DOHH2 (cell line): ENCODE measurements around the gene LENEP.

Experiments used
- H3F3A ChIP-seq: fragments of 200-600 bp; sonication (generic), shearing (Covaris generic); 2 replicates; pipeline ENCODE4 v1.6.0; 2016; ENCODE audit warnings: antibody characterized with exemption, mild to moderate bottlenecking; ENCODE audit not compliant: control insufficient read depth, insufficient read depth
- H3K27ac ChIP-seq: fragments of 200-600 bp; sonication (generic); 2 replicates; pipeline ENCODE4 v1.5.1; 2014; ENCODE audit warnings: low read depth, mild to moderate bottlenecking, low read length, moderate library complexity
- H3K27me3 ChIP-seq: fragments of 200-600 bp; sonication (generic); 2 replicates; pipeline ENCODE4 v1.6.1; 2014; ENCODE audit warnings: mild to moderate bottlenecking, low read length, mixed read lengths; ENCODE audit not compliant: control insufficient read depth
- H3K36me3 ChIP-seq: fragments of 200-600 bp; sonication (generic); 2 replicates; pipeline ENCODE4 v1.6.1; 2014; ENCODE audit warnings: mild to moderate bottlenecking, low read length, moderate library complexity, mixed read lengths; ENCODE audit not compliant: control insufficient read depth
- H3K4me1 ChIP-seq: fragments of 200-600 bp; sonication (generic); 2 replicates; pipeline ENCODE4 v1.6.1; 2014; ENCODE audit warnings: mild to moderate bottlenecking, low read length, mixed read lengths; ENCODE audit not compliant: control insufficient read depth
- H3K4me2 ChIP-seq: fragments of 200-600 bp; sonication (generic); 2 replicates; pipeline ENCODE4 v1.6.0; 2014; ENCODE audit warnings: mild to moderate bottlenecking, low read length, moderate library complexity
- H3K4me3 ChIP-seq: fragments of 200-600 bp; sonication (generic); 2 replicates; pipeline ENCODE4 v1.5.1; 2014; ENCODE audit warnings: mild to moderate bottlenecking, low read length, mixed read lengths
- H3K79me2 ChIP-seq: fragments of 200-600 bp; sonication (generic); 2 replicates; pipeline ENCODE4 v1.6.1; 2014; ENCODE audit warnings: mild to moderate bottlenecking, low read length, mixed read lengths; ENCODE audit not compliant: control insufficient read depth
- H3K9me2 ChIP-seq: fragments of 200-600 bp; sonication (generic); replicated peaks from 2 replicates; pipeline ENCODE4 v1.6.1; 2014; ENCODE audit warnings: mild to moderate bottlenecking, low read length, mixed read lengths; ENCODE audit not compliant: control insufficient read depth
- H3K9me3 ChIP-seq: fragments of 200-600 bp; sonication (generic); 2 replicates; pipeline ENCODE4 v1.6.1; 2014; ENCODE audit warnings: antibody characterized with exemption, low read length, mixed read lengths; ENCODE audit not compliant: control insufficient read depth, insufficient read depth
- H4K20me1 ChIP-seq: fragments of 200-600 bp; sonication (generic); 2 replicates; pipeline ENCODE4 v1.6.0; 2014; ENCODE audit warnings: low read depth, mild to moderate bottlenecking, antibody characterized with exemption, low read length, moderate library complexity; ENCODE audit not compliant: control insufficient read depth, insufficient read depth
- EZH2phosphoT487 ChIP-seq: fragments of 200-600 bp; sonication (generic); IDR thresholded peaks from 2 replicates; pipeline ENCODE4 v1.6.1; 2017; ENCODE audit warnings: borderline replicate concordance, mild to moderate bottlenecking, antibody characterized with exemption, low read length, moderate library complexity, mixed read lengths
- TF ChIP-seq, protein P1 (sequence below): fragments of 200-600 bp; sonication (generic); IDR thresholded peaks from one replicate; pipeline ENCODE4 v1.5.1; 2014; ENCODE audit warnings: antibody characterized with exemption, mild to moderate bottlenecking, low read depth, low read length; ENCODE audit not compliant: poor library complexity, severe bottlenecking

Gene LENEP

DNA sequence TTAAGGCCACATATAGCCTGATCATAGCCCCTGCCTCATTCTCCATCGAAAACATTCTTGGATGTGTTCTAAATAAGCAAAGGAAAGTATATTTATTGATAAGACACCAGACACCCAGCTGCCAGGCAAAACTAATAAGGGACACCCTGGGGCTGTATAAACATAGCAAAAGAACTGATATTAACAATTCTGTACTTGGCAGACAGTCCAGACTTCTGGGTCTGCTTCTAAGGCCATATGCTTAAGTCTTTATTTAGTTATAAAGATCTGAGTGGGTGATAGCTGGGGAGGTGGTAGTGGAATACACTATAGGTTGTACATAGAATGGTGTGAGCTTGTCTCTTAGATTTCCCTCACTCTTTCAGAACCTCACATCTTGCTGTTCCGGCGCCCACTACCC, 15.0 kb upstream of the LENEP start:
- Histone ChIP-seq H3F3A (peaks cover 24% of the 10 kb centered on the region), H3K4me1 (peaks cover 42% of the 10 kb centered on the region), H3K27me3 (no peaks in the 10 kb centered on the region), H3K9me3 (no peaks in the 10 kb centered on the region), H3K4me2 (no peak overlapping the region), H4K20me1 (peaks cover 7% of the 10 kb centered on the region; the same call in 1 of the 2 replicates), H3K4me3 (no peak overlapping the region), H3K36me3 (peaks cover 61% of the 10 kb centered on the region), H3K27ac (no peak overlapping the region), H3K9me2 (no peaks in the 10 kb centered on the region), H3K79me2 (peaks cover 83% of the 10 kb centered on the region)
- no peak for TF ChIP-seq EZH2phosphoT487
- TF ChIP-seq, protein P1, sequence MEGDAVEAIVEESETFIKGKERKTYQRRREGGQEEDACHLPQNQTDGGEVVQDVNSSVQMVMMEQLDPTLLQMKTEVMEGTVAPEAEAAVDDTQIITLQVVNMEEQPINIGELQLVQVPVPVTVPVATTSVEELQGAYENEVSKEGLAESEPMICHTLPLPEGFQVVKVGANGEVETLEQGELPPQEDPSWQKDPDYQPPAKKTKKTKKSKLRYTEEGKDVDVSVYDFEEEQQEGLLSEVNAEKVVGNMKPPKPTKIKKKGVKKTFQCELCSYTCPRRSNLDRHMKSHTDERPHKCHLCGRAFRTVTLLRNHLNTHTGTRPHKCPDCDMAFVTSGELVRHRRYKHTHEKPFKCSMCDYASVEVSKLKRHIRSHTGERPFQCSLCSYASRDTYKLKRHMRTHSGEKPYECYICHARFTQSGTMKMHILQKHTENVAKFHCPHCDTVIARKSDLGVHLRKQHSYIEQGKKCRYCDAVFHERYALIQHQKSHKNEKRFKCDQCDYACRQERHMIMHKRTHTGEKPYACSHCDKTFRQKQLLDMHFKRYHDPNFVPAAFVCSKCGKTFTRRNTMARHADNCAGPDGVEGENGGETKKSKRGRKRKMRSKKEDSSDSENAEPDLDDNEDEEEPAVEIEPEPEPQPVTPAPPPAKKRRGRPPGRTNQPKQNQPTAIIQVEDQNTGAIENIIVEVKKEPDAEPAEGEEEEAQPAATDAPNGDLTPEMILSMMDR, result no peak

DNA sequence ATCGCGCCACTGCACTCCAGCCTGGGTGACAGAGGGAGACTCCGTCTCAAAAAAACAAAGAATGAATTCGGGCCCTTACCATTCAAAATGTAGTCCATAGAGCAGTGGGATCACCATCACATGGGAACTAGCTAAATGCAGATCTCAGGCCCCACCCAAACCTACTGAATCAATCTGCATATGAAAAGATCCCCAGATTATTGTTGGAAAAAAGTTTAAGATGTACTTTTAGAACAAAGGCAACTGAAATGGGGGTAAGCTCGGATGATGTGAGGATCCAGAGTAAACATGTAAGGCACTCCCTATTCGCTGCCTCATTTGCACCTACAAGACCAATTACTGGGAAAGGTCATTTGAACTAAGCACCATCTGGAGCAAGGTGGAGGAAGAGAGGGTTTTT, 11.0 kb upstream of the LENEP start:
- Histone ChIP-seq H3F3A (peaks cover 20% of the 10 kb centered on the region), H3K9me2 (no peaks in the 10 kb centered on the region), H3K36me3 (peaks cover 55% of the 10 kb centered on the region), H4K20me1 (no peaks in the 10 kb centered on the region), H3K4me3 (peak overlapping the region; percentile 84), H3K79me2 (peaks cover 85% of the 10 kb centered on the region), H3K9me3 (no peaks in the 10 kb centered on the region), H3K27me3 (no peaks in the 10 kb centered on the region), H3K4me2 (peak overlapping the region; percentile 80), H3K27ac (peak overlapping the region; percentile 69), H3K4me1 (peaks cover 35% of the 10 kb centered on the region)
- TF ChIP-seq, protein P1, result no peak
- TF ChIP-seq EZH2phosphoT487, result no peak

DNA sequence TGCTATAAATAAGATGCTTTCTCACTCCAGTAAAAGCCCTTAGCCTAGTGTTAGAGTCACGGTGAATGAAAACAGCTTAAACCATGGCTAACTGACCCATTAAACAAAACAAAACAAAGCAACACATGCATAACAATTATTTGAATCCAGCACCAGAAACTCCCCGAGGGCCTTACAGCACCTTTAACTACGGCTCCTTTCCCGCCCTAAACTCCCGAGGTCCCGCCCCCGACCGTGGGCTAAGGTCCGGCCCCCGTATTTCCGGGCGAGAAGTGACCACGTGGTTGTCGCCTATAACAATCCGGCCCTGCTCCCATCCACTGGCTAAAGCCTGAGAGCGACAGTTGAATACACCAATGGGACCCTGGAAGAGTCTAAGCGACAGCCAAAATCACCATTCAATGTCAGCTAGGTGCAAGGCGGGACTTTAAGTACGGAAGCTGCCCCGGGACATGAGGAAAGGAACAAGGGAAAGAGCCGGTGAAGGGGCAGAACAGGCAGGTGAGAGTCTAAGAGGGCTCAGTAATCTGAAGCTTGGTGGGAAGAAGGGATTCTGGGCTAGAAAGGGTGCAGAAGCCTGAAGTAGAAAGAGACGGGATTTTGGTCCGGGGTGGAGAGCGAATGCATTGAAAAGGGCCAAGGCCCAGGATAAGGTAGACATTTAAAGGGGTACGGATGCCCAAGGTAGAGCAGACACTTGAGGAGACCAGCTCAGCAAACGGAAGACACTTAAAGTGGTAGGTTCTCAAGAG, 10.3 kb upstream of the LENEP start, which contains the start of gene FLAD1:
Gene FLAD1, plus strand, starts transcription at position 448 of the 752 bp plus-strand sequence. CDS start 351 bp downstream, outside the sequence.
- Histone ChIP-seq H3K4me3 (peak within 1 kb of the TSS; percentile 84), H3K4me1 (peaks cover 28% of the 10 kb centered on the region), H3K27me3 (no peaks in the 10 kb centered on the region), H3K9me2 (no peaks in the 10 kb centered on the region), H3F3A (peaks cover 12% of the 10 kb centered on the region), H3K36me3 (peaks cover 55% of the 10 kb centered on the region), H3K4me2 (peak within 1 kb of the TSS; percentile 80), H3K27ac (peak within 1 kb of the TSS; percentile 69), H3K9me3 (no peaks in the 10 kb centered on the region), H3K79me2 (peaks cover 85% of the 10 kb centered on the region), H4K20me1 (peaks cover 3% of the 10 kb centered on the region; the same call in 1 of the 2 replicates)
- TF ChIP-seq, protein P1, result no peak
- no peak for TF ChIP-seq EZH2phosphoT487
